B cell (primary cell): ENCODE data around the gene MSL1. TPM values are rescaled to one million over a fixed set of nuclear protein-coding genes. Genes with fewer than 3 reads are reported as not detected.

ENCODE experiments used
- ATAC-seq: fragments of 200-7000 bp; cut with Tn5 transposase; one replicate; pipeline ENCODE4 v1.10.0; 2021; ENCODE audit warnings: low read depth, mild to moderate bottlenecking, moderate number of reproducible peaks, moderate library complexity
- CTCF ChIA-PET: fragments of 350-600 bp; sonication (Branson Sonifier 250); formaldehyde crosslinking; loops from one replicate; lab custom pipeline; 2021; ENCODE audit warnings: antibody characterized with exemption, inconsistent platforms; lab: Charles Lee
- POLR2A ChIA-PET: fragments of 350-600 bp; sonication (Branson Sonifier 250); formaldehyde crosslinking; loops from one replicate; lab custom pipeline; 2021; ENCODE audit warnings: antibody characterized with exemption; lab: Charles Lee
- DNase-seq: peaks from one replicate; pipeline ENCODE4 v3.0.0; 2013
- H2AFZ ChIP-seq: 2 replicates; pipeline ENCODE4 v1.6.1; 2012; ENCODE audit warnings: mild to moderate bottlenecking, low read depth, low read length; ENCODE audit not compliant: insufficient read depth, poor library complexity, severe bottlenecking
- H3K27ac ChIP-seq, 2 donors: 1 replicate in 1 of 2; 2 replicates in 1 of 2; pipeline ENCODE4 v1.5.1; 2012 to 2013; ENCODE audit warnings: low read length in 2 of 2, mild to moderate bottlenecking in 2 of 2, moderate library complexity in 1 of 2
- H3K27me3 ChIP-seq, 4 experiments: fragments of 200-600 bp in 1 of 4; sonication (generic) in 1 of 4; replicated peaks in 1 of 4; 1 replicate in 2 of 4; 2 replicates in 2 of 4; pipeline versions ENCODE4 v1.6.1 to v1.7.0; 2013 to 2016; ENCODE audit warnings: low read length in 3 of 4, mild to moderate bottlenecking in 2 of 4, mixed read lengths in 1 of 4, moderate library complexity in 1 of 4; ENCODE audit not compliant: insufficient read depth in 4 of 4, control insufficient read depth in 3 of 4; ENCODE audit errors: control extremely low read depth in 1 of 4
- H3K36me3 ChIP-seq, 2 experiments: replicated peaks in 1 of 2; 1 replicate in 1 of 2; 2 replicates in 1 of 2; pipeline versions ENCODE4 v1.6.1 to v1.7.1; 2013; ENCODE audit warnings: low read length in 1 of 2; ENCODE audit not compliant: insufficient read depth in 2 of 2, control insufficient read depth in 1 of 2; ENCODE audit errors: control extremely low read depth in 1 of 2, extremely low read depth in 1 of 2
- H3K4me1 ChIP-seq, 2 donors: fragments of 200-600 bp in 1 of 2; sonication (generic) in 1 of 2; 1 replicate in 1 of 2; 2 replicates in 1 of 2; pipeline versions ENCODE4 v1.5.1 to v1.6.1; 2013 to 2017; ENCODE audit warnings: low read length in 2 of 2; ENCODE audit not compliant: control insufficient read depth in 2 of 2, insufficient read depth in 2 of 2
- H3K4me2 ChIP-seq: replicated peaks from 2 replicates; pipeline ENCODE3; 2012; ENCODE audit warnings: mild to moderate bottlenecking, low read depth, low read length; ENCODE audit not compliant: poor library complexity, severe bottlenecking
- H3K4me3 ChIP-seq, 5 experiments: fragments of 200-600 bp in 1 of 5; sonication (generic) in 1 of 5; 1 replicate in 3 of 5; 2 replicates in 2 of 5; pipeline versions ENCODE4 v1.5.1 to v1.7.0; 2011 to 2016; ENCODE audit warnings: low read length in 4 of 5, mild to moderate bottlenecking in 4 of 5, low read depth in 2 of 5, control low read depth in 1 of 5, moderate library complexity in 1 of 5; ENCODE audit not compliant: insufficient read depth in 1 of 5; ENCODE audit errors: control extremely low read depth in 1 of 5, extremely low read depth in 1 of 5
- H3K79me2 ChIP-seq: fragments of 200-600 bp; sonication (generic); one replicate; pipeline ENCODE4 v1.6.0; 2016; ENCODE audit warnings: low read length; ENCODE audit not compliant: control insufficient read depth, insufficient read depth
- H3K9ac ChIP-seq: fragments of 200-600 bp; sonication (generic); 2 replicates; pipeline ENCODE4 v1.6.1; 2017; ENCODE audit warnings: mild to moderate bottlenecking, low read length, moderate library complexity
- H3K9me3 ChIP-seq, 3 donors: one replicate each; pipeline versions ENCODE4 v1.6.1 to v1.7.1; 2013; ENCODE audit warnings: low read length in 2 of 3; ENCODE audit not compliant: control insufficient read depth in 2 of 3, insufficient read depth in 1 of 3; ENCODE audit errors: control extremely low read depth in 1 of 3
- H4K20me1 ChIP-seq: 2 replicates; pipeline ENCODE4 v1.6.0; 2012; ENCODE audit warnings: mild to moderate bottlenecking, low read length; ENCODE audit not compliant: insufficient read depth, control insufficient read depth, poor library complexity, severe bottlenecking
- H3K27ac Mint-ChIP-seq: one replicate; pipeline ENCODE4 v1.8.0; 2021; ENCODE audit warnings: mixed read lengths
- H3K27me3 Mint-ChIP-seq: one replicate; pipeline ENCODE4 v1.8.0; 2021; ENCODE audit warnings: mixed read lengths
- H3K4me1 Mint-ChIP-seq: one replicate; pipeline ENCODE4 v1.8.0; 2021; ENCODE audit warnings: mixed read lengths
- H3K4me3 Mint-ChIP-seq: one replicate; pipeline ENCODE4 v1.8.0; 2021; ENCODE audit warnings: mixed read lengths
- H3K9me3 Mint-ChIP-seq: one replicate; pipeline ENCODE4 v1.8.0; 2022; ENCODE audit warnings: mixed read lengths; ENCODE audit not compliant: insufficient read depth
- EZH2 ChIP-seq: IDR thresholded peaks from 2 replicates; pipeline ENCODE4 v1.6.1; 2012; ENCODE audit warnings: borderline replicate concordance, low read depth, mild to moderate bottlenecking, moderate library complexity, low read length; ENCODE audit not compliant: insufficient read depth, poor library complexity, severe bottlenecking
- WGBS: methylation state at CpG from one replicate; pipeline ENCODE4 v1.1.5; 2013; ENCODE audit warnings: missing lambda C conversion rate; ENCODE audit not compliant: insufficient coverage; 5-methylcytosine and 5-hydroxymethylcytosine counted together
- intact Hi-C: fragments of 100-400 bp; cut with micrococcal nuclease; formaldehyde crosslinking; loops from one replicate; pipeline ENCODE4 v1.10.0; 2022
- polyA plus RNA-seq: library from polyadenylated mRNA; depleted of rRNA; stranded (reverse); fragments of >200 nt; gene quantifications from 2 replicates; pipeline ENCODE4 v1.2.3, GENCODE V29; 2012
- total RNA-seq, 2 donors: library from RNA; stranded (reverse); fragments of 120-200 nt in 1 of 2; gene quantifications; 1 replicate in 1 of 2; 2 replicates in 1 of 2; pipeline versions ENCODE4 v1.2.3 to v1.2.4, GENCODE V29; 2013 to 2022
- TF ChIP-seq, protein P1 (sequence below): fragments of 200-600 bp; IDR thresholded peaks from one replicate; pipeline ENCODE4 v1.8.0; 2022; ENCODE audit warnings: antibody characterized with exemption, mild to moderate bottlenecking

Gene MSL1
- total and polyA plus RNA-seq, 2 donors (not counting 1 experiment from before 2014, with no cell fraction given) = 80.1 to 129 TPM

DNA sequence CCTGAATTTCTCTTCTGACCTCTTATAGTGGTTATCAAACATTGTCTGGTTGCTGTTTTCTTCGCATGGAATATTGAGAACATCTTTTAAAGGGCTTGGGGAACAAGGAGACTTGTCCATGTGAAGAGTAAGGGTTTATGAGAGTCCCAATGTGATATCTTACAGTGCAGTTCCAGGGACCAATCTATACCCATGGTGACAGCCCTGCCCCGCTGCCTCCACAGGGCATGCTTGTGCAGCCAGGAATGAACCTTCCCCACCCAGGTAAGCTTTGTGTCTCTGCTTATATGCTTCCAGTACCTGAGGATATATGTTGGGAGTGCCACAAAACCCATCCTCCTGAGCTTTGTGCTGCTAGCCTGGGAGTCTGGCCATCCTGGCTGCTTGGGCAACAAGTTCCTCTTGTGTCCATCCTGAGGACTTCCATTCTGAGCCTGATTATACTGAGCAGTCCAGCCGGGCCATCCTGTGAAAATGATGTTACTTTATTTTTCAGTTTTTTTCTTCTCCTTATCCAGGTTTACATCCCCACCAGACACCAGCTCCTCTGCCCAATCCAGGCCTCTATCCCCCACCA is 46.0 kb downstream of the MSL1 start:
- Mint-ChIP-seq H3K27ac (peak overlapping the region; percentile 28), H3K27me3 (no peaks in the 10 kb centered on the region), H3K4me3 (no peak overlapping the region), H3K4me1 (peaks cover 4% of the 10 kb centered on the region), H3K9me3 (no peaks in the 10 kb centered on the region)
- intact Hi-C loops = loop anchor here (1.0 to 2.0 kb wide), 5 partner anchors 27 to 154 kb away; partner anchors contain the start of genes CASC3 and THRA
- POLR2A ChIA-PET = interaction anchor here (1.0 to 1.2 kb wide), 4 partner anchors 19 to 140 kb away, joined by 3 to 7 read pairs (median 4); no protein-coding TSS in a partner anchor
- 100% methylated on average over 2 of the region's 3 CpGs for WGBS
- H3K79me2 ChIP-seq = peaks cover 21% of the 10 kb centered on the region
- DNase-seq (no peak), ATAC-seq (no peak)
- TF ChIP-seq, protein P1, sequence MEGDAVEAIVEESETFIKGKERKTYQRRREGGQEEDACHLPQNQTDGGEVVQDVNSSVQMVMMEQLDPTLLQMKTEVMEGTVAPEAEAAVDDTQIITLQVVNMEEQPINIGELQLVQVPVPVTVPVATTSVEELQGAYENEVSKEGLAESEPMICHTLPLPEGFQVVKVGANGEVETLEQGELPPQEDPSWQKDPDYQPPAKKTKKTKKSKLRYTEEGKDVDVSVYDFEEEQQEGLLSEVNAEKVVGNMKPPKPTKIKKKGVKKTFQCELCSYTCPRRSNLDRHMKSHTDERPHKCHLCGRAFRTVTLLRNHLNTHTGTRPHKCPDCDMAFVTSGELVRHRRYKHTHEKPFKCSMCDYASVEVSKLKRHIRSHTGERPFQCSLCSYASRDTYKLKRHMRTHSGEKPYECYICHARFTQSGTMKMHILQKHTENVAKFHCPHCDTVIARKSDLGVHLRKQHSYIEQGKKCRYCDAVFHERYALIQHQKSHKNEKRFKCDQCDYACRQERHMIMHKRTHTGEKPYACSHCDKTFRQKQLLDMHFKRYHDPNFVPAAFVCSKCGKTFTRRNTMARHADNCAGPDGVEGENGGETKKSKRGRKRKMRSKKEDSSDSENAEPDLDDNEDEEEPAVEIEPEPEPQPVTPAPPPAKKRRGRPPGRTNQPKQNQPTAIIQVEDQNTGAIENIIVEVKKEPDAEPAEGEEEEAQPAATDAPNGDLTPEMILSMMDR = no peak
- TF ChIP-seq EZH2 = no peak
- no peak overlapping the region for H3K27ac ChIP-seq
- no peak overlapping the region for H2AFZ ChIP-seq
- peaks cover 29% of the 10 kb centered on the region for H4K20me1 ChIP-seq
- no peaks in the 10 kb centered on the region for H3K27me3 ChIP-seq
- no peaks in the 10 kb centered on the region for H3K4me1 ChIP-seq
- H3K36me3 ChIP-seq = peaks cover 4 to 80% of the 10 kb centered on the region in 2 experiments
- no peak overlapping the region for H3K9ac ChIP-seq
- no peak overlapping the region for H3K4me2 ChIP-seq
- CTCF ChIA-PET = interaction anchor here (0.7 to 5.0 kb wide), 33 partner anchors 9 to 209 kb away, joined by 3 to 204 read pairs (median 4); partner anchors contain the start of genes CASC3, CSF3, MED24 and NR1D1
- H3K4me3 ChIP-seq = no peak overlapping the region
- no peaks in the 10 kb centered on the region for H3K9me3 ChIP-seq

DNA sequence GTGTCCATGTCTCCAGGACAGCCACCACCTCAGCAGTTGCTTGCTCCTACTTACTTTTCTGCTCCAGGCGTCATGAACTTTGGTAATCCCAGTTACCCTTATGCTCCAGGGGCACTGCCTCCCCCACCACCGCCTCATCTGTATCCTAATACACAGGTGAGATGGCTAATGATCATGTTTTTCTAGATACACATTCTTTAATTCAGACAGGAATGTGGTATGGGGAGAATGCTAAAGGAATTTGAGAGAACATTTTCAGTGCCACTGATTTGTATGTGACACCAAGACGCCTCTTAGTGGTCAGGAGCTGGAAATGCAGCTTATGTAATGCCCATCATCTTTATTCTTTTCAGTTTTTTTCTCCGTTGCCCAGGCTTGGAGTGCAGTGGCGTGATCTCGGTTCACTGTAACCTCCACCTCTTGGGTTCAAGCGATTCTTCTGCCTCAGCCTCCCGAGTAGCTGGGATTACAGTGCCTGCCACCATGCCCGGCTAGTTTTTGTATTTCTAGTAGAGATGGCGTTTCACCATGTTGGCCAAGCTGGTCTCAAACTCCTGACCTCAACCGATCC is 46.6 kb downstream of the MSL1 start:
- Mint-ChIP-seq H3K4me1 (peaks cover 4% of the 10 kb centered on the region), H3K27ac (peak overlapping the region; percentile 53), H3K27me3 (no peaks in the 10 kb centered on the region), H3K4me3 (no peak overlapping the region), H3K9me3 (no peaks in the 10 kb centered on the region)
- DNase-seq = peak; percentile 74
- H3K79me2 ChIP-seq = peaks cover 19% of the 10 kb centered on the region
- H3K9me3 ChIP-seq = no peaks in the 10 kb centered on the region
- ATAC-seq = peak; percentile 89
- WGBS = 45% methylated on average over 8 of the region's 11 CpGs
- H3K9ac ChIP-seq = no peak overlapping the region
- no peak overlapping the region for H3K27ac ChIP-seq
- H2AFZ ChIP-seq = no peak overlapping the region
- H3K4me1 ChIP-seq = no peaks in the 10 kb centered on the region
- no peak overlapping the region for H3K4me2 ChIP-seq
- H3K36me3 ChIP-seq = peaks cover 4 to 79% of the 10 kb centered on the region in 2 experiments
- H3K27me3 ChIP-seq = no peaks in the 10 kb centered on the region
- POLR2A ChIA-PET = interaction anchor here (0.9 to 1.2 kb wide), 5 partner anchors 20 to 156 kb away, joined by 3 to 7 read pairs (median 5); no protein-coding TSS in a partner anchor
- no peak overlapping the region for H3K4me3 ChIP-seq
- CTCF ChIA-PET = interaction anchor here (0.7 to 5.0 kb wide), 46 partner anchors 8 to 209 kb away, joined by 3 to 204 read pairs (median 4); partner anchors contain the start of genes CASC3, CSF3, MED24 and NR1D1
- TF ChIP-seq, protein P1 = peak; percentile 77
- TF ChIP-seq EZH2 = no peak
- intact Hi-C loops = loop anchor here (1.0 to 2.0 kb wide), 5 partner anchors 28 to 155 kb away; partner anchors contain the start of genes CASC3 and THRA
- peaks cover 29% of the 10 kb centered on the region for H4K20me1 ChIP-seq
